Measurements from ENCODE around the gene FAM229B.

GRCh38 chr6:112141707-112142106, 54.3 kb downstream of the FAM229B start:
- TF ChIP-seq CTCF (IDR thresholded peaks at IDR 0.05), result no peak
- no peak for TF ChIP-seq EP300 (IDR thresholded peaks at IDR 0.05)
